HT1080 (cell line): ENCODE results near the gene FEN1. TPM values are rescaled to one million over a fixed set of nuclear protein-coding genes. Genes with fewer than 3 reads are reported as not detected.

ENCODE experiments used
- DNase-seq: peaks from one replicate; pipeline ENCODE4 v3.0.0-alpha.2; 2015; ENCODE audit warnings: low read depth
- polyA plus RNA-seq, 2 experiments: library from polyadenylated mRNA; depleted of rRNA; stranded (reverse); fragments of >200 nt; gene quantifications; 2 replicates each; pipeline ENCODE4 v1.2.3, GENCODE V29; 2015
- total RNA-seq: library from RNA; depleted of rRNA; stranded (reverse); fragments of >200 nt; shearing (Covaris generic); gene quantifications from 2 replicates; pipeline ENCODE4 v1.2.3, GENCODE V29; 2014; rRNA removed

Gene FEN1, protein sequence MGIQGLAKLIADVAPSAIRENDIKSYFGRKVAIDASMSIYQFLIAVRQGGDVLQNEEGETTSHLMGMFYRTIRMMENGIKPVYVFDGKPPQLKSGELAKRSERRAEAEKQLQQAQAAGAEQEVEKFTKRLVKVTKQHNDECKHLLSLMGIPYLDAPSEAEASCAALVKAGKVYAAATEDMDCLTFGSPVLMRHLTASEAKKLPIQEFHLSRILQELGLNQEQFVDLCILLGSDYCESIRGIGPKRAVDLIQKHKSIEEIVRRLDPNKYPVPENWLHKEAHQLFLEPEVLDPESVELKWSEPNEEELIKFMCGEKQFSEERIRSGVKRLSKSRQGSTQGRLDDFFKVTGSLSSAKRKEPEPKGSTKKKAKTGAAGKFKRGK
- total RNA-seq: 251 and 261 TPM in 2 replicates
- polyA plus RNA-seq (2015; cell fraction: cytosol; rRNA removed): 106 and 119 TPM in 2 replicates
- polyA plus RNA-seq (2015; cell fraction: nucleus; rRNA removed): 111 and 133 TPM in 2 replicates

DNA sequence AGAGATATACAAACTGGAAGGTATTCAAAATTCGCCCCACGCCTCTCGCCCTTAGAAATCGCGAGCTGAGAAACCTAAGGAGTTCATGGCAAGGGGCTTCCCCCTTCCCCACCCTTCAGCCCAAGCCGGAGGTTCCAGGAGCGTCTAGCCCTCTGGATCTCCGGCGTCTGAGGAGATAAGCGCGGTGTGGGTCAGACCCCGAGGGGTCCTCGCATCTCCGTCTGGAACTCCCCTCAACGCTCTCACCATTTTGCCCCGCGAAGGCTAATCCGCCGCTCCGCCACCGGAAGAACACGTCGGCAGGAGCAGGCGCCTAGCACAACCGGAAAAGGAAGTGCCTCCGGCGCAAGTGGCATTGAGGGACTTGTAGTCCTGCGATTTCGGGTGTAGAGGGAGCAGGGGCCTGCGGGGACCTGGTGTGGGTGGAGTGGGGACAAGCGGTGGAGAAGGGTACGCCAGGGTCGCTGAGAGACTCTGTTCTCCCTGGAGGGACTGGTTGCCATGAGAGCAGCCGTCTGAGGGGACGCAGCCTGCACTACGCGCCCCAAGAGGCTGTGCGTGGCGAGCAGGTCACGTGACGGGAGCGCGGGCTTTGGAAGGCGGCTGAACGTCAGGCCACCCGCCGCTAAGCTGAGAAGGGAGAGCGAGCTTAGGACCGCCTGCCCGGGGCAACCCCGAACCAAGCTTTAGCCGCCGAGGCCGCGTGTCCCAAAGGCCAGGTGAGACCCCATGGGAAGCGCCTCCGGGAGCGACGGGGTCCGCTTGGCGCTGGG is at the start of gene FEN1, which contains the start of gene TMEM258:
Gene FEN1 (plus strand): TSS at position 602 of the 773 bp plus-strand sequence. CDS start 2,451 bp downstream, outside the sequence.
Gene TMEM258 (minus strand): TSS at position 290 of the 773 bp plus-strand sequence. CDS start 41 bp downstream, at position 249.
- peak; percentile 91 for DNase-seq

DNA sequence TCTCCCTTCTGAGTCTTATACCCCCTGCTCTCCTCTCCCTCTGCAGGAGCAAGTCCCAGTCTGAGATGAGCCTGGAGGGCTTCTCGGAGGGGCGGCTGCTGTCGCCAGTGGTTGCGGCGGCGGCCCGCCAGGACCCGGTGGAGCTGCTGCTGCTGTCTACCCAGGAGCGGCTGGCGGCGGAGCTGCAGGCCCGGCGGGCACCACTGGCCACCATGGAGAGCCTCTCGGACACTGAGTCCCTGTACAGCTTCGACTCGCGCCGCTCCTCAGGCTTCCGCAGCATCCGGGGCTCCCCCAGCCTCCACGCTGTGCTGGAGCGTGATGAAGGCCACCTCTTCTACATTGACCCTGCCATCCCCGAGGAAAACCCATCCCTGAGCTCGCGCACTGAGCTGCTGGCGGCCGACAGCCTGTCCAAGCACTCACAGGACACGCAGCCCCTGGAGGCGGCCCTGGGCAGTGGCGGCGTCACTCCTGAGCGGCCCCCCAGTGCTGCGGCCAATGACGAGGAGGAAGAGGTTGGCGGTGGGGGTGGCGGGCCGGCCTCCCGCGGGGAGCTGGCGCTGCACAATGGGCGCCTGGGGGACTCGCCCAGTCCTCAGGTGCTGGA is 49.1 kb upstream of the FEN1 start:
- no peak for DNase-seq

DNA sequence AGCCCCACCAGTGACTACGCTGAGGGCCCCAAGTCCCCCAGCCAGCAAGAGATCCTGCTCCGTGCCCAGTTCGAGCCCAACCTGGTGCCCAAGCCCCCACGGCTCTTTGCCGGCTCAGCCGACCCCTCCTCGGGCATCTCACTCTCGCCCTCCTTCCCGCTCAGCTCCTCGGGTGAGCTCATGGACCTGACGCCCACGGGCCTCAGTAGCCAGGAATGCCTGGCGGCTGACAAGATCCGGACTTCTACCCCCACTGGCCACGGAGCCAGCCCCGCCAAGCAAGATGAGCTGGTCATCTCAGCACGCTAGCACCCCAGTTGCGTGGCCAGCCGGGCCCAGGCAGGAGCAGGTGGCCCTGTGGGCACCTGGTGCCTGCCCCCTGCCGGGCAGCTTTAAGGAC is 48.5 kb upstream of the FEN1 start:
- DNase-seq: no peak

DNA sequence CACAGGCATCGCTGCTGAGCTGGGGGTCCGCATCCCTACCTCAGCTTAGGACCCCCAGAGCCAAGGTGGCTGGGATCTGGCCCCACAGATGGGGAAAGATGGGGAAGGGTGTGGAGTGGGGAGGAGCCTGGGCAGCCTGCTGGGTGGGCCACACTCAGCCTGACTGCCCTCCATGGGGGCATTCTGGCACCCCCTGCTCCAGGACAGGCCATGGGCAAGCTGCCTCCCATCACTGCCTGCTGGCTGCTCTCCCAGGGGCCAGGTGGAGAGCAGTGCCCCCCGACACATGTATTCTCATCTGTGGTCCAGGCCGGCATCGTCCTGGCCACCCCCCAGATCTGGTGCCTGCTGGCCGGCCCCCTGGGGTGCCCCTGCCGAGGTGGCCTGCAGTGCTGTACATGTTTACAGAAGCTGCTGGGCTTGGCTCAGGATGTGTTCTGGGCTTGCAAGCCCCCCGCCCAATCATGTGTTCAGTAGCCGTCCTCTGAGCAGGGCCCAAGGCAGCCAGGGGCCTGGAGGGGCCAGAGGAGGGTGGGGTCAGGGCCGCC is 48.0 kb upstream of the FEN1 start:
- no peak for DNase-seq

DNA sequence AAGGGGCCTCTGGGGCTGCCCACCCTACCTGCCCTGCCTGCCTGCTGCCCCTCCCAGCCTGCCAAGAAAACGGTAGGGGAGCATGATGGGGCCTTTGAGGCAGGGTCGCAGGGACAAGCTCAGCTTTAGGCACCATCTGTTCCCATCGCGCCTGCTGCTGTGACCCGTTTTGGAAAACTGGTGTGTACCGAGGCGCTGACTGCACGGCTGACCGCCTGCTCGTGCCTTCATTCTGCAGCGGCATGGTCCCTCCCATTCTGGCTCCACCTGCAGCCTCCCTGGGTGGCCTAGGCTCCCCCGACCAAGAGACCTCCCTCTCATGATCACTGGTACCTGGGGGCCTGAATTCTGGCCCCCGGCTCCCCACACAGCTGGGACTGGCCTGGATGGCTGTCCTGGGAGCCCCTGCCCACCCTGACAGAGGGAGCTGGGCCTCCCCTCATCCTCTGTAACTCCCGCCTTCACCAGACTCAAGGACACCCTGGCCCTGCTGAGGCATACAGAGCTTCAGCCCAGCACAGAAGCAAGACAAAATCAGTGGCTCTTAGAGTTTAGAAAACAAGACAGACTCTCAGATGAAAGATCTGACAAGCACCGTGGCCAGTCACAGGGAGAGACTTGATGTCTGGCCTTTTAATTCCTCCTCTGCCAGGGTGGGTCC is 46.8 kb upstream of the FEN1 start:
- no peak for DNase-seq

DNA sequence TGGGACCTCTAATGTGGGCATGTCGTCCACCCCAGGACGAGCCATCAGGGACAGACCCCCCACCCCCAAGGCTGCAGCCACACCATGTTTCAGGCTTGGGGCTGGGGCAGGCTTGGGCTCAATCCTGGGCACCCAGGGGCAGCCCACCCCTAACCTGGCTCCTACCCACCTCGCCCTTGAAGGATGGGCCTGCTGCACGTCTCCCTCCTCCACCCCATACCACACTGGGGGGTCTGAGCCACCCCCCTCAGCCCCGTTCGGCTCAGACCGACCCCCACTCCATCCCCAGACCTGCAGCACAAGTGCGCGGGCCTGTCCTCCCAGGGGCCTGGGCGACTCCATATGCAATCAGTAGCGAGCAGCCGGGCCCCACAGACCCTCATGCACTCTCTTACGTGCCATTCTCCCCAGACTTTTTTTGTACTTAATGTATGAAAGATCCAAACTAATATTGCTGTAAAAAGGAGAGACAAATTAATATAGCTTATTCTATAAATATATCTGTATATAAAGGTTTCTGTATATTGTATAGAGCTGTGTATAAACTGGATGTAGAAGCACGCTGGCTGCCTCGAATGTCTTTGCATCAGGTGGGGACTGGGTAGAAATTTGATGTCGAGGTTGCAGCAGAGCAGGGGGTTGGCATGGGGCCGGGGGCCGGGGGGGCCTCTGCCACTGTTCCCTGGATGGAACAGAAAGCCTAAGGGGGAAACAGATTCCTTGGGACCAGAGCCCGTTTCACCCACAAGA is 46.1 kb upstream of the FEN1 start:
- DNase-seq: no peak

DNA sequence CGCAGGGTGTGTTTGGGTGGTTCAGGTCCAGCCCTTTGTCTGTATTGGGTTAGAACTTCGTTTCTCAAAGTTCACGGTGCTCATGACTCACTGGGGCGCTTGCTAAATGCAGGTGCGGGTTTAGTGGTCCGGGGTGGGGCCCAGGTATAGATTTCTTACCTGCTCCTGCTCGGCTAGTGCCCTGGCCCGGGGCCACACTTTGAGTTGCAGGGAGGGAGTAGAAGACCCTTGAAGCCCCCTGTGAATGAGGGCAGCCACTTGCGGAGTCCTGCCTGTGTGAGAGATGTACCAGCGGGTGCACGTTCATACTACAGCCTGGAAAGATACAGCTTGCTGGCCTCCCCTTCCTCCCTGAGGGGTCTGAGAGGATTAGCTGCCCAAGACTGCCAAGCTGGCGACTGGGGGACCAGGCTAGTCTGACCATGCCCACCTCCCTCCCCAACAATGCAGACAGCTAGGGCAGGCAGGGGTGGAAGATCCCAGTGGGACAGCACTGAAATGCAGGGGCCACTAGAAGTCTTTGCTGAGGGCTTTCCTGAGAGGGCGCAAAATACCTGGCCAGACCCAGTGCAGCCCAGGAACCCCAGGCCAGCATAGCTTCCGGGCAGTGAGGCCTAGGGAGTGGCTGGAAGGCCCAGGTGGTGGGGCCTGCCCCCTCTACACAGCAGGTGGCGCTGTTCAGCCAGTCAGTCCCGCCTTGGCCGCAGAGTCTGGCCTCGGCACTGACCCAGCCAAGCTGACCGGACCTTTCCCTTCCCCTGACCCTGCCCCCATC is 45.3 kb upstream of the FEN1 start:
- DNase-seq: peak; percentile 60

DNA sequence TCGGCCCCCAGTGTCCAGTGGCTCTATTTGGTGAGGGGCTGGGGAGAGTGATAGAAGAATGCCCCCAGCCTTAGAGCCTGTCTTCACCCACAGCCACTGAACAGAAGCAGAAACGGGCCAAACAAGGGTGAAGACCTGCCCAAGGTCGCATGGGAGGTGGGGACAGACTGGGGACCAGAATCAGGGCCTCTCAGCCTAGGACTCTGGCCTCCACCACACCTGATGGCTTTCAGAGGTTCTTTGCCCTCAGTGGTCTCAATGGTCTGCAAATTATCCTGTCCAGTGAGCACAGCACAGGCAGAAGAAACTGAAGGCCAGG is 44.8 kb upstream of the FEN1 start:
- no peak for DNase-seq

DNA sequence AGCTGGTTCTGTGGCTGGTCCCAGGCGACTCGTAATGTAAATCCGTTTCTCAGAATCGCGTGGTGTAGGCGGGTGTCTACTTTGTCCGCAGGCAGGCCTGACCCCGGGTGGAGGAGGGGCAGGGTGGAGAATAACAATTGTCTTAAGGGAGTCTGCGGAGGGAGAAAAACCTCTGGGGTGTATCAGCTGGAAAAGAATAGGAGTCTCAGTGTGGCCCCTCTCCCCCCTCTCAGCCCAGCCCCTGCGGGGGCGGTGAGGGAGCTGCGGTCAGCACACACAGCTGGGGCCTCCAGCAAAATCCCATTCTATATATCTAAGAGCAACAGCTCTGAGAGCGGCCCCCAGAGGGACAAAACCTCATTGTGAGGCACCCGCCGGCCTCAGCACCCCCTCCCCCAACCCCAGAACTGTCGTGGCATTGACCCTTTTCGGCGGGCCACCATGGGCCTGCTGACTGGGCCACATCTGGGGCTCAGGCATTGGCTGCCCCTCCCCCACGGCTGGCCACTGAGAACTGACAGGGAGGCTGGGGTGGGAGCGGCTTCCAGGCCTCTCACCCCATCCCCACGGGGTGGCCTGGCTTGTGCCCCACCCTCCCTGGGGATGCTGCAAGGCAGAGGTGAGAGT is 43.0 kb upstream of the FEN1 start:
- DNase-seq: no peak

DNA sequence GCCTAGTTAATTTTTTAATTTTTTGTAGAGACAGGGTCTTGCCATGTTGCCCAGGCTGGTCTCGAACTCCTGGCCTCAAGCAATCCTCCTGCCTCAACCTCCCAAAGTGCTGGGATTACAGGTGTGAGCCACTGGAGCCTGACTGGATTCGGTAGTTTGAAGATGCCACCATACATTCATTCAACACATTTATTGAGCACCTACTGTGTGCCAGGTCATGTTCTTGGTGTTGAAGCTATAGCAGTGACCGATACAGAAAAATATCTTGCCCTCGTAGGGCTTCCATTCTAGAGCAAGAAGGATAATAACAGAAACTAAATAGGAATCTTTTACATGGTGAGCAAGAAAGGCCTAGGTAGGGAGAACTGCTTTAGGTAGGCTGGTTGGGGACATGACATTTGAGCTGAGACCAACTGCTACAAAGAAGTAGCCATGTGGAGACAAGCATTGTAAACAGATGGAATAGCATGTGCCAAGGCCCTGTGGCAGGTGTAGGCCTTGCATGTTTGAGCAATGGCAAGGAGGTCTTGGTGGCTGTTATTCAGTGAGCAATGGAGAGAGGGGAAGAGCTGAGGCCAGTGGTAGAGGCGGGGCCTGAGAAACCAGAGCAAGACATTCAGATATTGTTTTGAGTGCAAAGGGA is 42.0 kb upstream of the FEN1 start:
- no peak for DNase-seq

DNA sequence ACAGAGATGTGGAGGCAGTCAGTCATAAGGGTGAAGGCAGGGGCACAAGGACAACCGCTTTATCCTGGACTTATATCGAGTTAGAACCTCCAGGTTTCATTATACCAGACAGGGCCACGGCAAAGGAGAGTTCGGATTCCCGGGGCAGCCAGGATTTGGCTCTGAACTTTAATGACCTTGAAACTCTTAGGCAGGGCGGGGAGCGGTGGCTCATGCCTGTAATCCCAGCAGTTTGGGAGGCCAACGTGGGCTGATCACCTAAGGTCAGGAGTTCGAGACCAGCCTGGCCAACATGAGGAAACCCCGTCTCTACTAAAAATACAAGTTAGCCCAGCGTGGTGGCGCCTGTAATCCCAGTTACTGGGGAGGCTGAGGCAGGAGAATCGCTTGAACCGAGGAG is 41.3 kb upstream of the FEN1 start:
- no peak for DNase-seq

DNA sequence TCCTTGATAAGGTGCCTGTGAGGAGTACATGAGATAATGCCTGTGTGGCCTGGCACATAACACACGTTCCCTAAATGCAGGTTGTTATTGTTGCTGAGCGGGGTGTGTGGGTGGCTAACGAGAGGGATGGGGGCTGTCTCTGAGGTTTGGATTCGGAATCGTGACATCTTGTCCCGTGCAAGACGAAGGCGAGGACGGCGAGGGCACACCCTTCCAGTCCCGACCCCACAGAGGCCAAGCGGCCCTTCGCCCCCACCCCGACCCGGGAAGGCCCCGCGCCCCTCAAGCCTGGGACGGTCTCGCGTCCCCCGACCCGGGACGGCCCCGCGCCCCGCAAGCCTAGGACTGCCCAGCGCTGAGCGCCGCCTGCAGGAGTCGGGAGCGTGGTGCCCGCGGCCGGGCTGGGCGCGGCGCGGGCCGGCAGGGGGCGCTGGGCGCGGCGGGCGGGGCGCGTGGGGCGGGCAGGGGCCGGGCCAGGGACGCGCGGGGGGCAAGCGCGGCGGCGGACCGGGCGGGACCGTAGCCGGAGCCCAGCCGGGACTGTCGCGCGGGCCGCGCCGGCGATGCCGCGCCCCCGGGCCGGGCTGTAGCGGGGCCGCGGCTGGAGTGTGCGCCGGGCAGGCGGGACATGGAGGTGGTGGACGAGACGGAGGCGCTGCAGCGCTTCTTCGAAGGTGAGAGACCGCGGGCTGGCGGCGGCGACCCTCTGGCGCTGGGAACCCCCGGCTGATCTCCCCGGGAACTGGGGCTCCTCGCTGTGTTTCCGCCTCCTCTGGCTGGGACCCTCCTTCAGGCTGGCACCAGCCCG is 40.4 kb upstream of the FEN1 start, which contains the start of gene MYRF:
Gene MYRF (plus strand): TSS at position 520 of the 808 bp plus-strand sequence. CDS start 109 bp downstream, at position 629.
- DNase-seq: no peak

DNA sequence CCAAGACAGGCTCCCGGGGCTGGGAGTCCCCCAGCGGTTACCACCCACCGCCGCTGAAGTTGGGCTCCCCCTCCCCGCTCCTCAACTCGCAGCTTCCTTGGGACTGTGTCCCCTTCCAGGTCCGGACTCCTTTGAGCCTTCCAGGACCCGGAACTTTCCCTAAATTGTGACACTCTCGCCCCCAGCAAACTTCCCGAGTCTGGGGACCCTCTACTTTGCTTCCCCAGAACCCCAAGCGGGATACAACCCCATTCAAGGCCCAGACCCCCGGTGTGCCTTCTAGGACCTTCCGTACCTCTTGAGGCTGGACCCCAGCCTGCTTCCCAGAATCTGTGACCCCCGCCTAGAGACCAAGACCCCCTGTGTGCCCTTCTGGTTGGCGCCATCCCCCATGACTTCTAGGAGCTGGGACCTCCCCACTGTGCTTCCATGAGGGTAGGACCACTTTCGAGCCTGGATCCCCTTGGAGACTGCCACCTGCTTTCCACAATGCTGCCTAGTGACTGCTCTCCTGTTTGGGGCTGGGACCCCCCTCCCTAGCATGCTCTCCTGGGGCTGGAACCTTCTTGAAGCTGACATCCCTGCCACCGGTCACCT is 39.7 kb upstream of the FEN1 start:
- DNase-seq: no peak

DNA sequence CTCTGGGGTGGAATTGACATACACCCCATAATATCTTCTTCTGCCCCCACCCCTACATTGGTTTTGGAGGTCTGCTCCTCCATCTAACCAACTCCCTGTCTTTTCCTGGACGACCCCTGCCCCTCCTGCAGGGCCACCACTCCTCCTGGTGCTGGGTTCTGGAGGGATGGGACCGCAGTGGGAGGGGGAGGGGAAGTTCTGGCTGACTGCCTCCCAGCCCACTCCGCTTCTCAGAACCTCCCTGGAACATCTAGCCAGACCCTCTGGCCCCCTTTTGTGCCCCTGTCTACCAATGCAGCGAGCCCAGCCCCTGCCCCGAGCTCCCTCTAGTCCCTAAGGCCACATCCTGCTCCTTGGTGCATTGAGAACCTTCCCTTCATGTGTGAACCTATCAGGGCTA is 39.0 kb upstream of the FEN1 start:
- DNase-seq: no peak

DNA sequence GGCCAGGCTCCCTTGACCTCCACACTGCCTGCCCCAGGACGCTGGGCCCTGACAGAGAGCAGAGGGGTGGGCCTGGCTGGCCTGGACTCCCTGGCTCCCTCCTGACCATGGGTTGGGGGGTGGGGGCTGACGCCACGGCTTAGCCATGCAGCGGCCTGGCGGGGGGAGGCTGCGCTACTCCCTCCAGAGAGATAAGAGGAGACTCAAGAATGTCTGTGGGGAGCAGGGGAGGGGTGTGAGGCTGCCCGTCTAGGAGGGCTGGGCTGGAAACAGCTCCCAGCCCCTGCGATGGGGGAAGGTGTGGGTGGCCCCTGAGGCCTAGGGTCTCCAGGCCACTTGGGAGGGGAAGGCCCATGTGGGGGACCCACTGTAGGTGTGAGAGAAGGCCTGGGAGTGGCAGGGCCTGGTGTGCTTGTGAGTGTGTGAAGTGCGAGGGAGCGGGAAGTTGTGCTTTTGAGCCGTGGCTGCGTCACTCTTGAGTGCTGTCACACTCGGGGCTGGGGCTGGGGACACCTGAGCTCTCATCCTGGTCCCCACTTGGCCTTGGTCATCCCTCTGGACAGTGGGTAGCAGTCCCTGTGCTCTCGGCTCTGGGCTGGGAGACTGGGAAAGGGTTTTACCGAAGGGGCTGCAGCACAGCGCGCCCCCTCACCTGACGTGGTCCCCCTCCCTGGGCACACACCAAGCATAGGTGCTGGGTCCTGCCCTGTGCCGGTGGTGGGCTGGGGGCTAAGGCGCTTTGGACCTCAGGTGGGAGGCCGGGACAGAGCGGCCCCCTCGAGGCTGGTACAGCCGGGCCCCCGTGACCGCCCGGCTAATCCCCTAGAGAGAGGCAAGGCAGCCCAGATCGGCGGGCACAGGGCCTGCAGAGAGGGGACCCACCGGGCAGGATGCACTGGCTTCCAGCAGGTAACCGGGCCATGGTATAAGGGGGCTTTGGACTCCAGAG is 37.9 kb upstream of the FEN1 start:
- DNase-seq: no peak

DNA sequence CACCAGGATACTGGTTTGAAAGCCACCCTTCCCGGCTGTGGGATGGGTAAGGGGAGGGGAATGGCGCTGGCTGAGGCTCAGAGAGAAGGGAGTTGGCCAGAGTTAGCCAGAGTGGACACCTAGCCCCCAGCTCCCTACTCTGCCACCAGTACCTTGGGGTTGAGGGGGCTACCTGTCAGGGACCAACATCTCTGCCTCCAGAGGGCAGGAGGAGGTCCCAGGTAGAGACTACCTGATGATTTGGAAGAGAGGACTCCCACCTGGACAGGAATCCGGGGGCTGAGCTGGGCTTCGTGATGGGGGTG is 36.6 kb upstream of the FEN1 start:
- DNase-seq: no peak
